Measurements from ENCODE around the gene IL4I1. TPM values are rescaled to one million over a fixed set of nuclear protein-coding genes. Genes with fewer than 3 reads are reported as not detected.

Gene IL4I1
- total RNA-seq, 1 donor from 2014 or later: not detected

DNA sequence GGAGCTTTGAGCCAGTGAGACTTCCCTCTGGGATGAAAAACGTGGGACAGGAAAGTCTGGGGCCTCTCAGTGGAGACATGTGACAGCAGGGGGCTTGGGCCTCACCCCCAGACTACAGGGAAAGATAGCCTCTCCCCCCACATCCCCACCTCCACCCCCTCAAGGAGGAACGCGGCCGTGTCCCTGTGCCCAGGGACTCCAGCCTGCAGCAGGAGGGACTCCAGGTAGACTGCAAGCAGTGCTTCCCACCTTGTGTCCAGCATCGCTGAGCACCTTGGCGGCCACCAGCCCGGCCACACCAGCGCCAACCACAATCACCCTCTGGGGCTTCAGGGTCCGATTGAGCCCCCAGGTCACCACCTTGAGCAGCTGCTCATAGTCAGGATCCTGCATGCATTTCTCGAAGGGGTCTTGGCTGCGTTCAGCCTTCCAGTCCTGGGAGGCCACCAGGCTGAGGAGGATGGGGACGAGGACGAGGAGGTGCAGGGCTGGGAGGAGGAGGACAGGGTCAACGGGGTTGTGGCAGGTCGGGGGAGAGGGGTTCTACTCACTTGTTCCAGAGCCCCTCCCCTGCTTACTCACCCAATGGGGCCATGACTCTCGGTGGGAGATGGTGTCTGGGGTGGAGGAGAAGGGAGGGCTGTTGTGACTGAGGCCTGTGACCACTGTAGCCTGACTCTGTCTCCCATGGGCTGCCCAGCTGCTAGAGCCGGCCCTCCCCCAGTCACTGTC is 955 bp downstream of the IL4I1 start:
- H3K27me3 ChIP-seq (ENCODE audit: low read depth): peaks cover 16% of the 10 kb centered on the region
- peaks cover 10% of the 10 kb centered on the region for H3K4me1 ChIP-seq
- no peak overlapping the region for H3K27ac ChIP-seq (replicated peaks)
- intact Hi-C loops (cut with micrococcal nuclease): no loop called here
- DNase-seq: no peak
- no peaks in the 10 kb centered on the region for H3K9me3 ChIP-seq (replicated peaks)
- H3K4me3 ChIP-seq: no peak overlapping the region
- H3K36me3 ChIP-seq: no peaks in the 10 kb centered on the region
- TF ChIP-seq, protein P1, sequence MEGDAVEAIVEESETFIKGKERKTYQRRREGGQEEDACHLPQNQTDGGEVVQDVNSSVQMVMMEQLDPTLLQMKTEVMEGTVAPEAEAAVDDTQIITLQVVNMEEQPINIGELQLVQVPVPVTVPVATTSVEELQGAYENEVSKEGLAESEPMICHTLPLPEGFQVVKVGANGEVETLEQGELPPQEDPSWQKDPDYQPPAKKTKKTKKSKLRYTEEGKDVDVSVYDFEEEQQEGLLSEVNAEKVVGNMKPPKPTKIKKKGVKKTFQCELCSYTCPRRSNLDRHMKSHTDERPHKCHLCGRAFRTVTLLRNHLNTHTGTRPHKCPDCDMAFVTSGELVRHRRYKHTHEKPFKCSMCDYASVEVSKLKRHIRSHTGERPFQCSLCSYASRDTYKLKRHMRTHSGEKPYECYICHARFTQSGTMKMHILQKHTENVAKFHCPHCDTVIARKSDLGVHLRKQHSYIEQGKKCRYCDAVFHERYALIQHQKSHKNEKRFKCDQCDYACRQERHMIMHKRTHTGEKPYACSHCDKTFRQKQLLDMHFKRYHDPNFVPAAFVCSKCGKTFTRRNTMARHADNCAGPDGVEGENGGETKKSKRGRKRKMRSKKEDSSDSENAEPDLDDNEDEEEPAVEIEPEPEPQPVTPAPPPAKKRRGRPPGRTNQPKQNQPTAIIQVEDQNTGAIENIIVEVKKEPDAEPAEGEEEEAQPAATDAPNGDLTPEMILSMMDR (IDR thresholded peaks at IDR 0.05; ENCODE audit: borderline replicate concordance): no peak

GRCh38 chr19:49894879-49895565 is 1.7 kb downstream of the IL4I1 start:
- TF ChIP-seq, protein P1 (IDR thresholded peaks at IDR 0.05; ENCODE audit: borderline replicate concordance): no peak
- Histone ChIP-seq H3K4me3 (no peak overlapping the region), H3K4me1 (peaks cover 16% of the 10 kb centered on the region), H3K27ac (replicated peaks) (no peak overlapping the region), H3K36me3 (no peaks in the 10 kb centered on the region), H3K9me3 (replicated peaks) (no peaks in the 10 kb centered on the region), H3K27me3 (ENCODE audit: low read depth) (peaks cover 22% of the 10 kb centered on the region)
- DNase-seq: no peak
- intact Hi-C loops (cut with micrococcal nuclease): no loop called here

DNA sequence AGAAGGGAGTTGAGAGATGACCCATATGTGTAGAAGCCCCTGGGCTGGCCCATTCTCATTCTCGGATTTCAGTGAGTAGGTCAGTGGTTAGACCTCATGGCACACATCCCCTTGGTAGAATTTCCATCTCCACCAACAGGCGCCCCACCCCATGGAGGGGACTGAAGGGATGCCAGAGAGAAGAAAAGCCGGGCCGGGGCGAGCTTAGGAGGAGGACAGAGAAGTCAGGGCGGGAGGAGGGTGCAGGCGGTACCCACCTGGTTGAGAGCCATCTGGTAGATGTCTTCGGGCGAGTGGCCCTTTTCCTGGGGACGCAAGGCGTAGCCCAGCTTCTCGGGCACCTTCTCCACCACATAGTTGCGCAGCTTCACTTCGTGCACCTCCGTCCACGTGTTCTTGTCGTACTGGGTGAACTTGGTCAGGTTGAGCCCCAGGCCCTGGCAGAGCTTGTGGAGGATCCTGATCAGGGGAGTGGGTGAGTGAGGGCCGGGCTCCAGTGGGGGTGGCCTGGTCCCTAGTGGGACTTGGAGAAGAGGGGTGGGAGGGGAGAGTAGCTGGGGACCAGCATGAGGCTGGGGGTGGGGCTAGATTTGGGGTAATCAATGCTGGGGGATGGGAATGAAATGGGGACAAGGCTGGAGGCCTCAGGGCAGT is 2.5 kb downstream of the IL4I1 start:
- Histone ChIP-seq H3K36me3 (no peaks in the 10 kb centered on the region), H3K4me1 (peaks cover 24% of the 10 kb centered on the region), H3K27ac (replicated peaks) (no peak overlapping the region), H3K27me3 (ENCODE audit: low read depth) (peaks cover 24% of the 10 kb centered on the region), H3K9me3 (replicated peaks) (no peaks in the 10 kb centered on the region), H3K4me3 (no peak overlapping the region)
- no peak for DNase-seq
- intact Hi-C loops (cut with micrococcal nuclease): no loop called here
- TF ChIP-seq, protein P1 (IDR thresholded peaks at IDR 0.05; ENCODE audit: borderline replicate concordance): no peak

- H3K4me3 ChIP-seq: no peak overlapping the region
- intact Hi-C loops (cut with micrococcal nuclease): no loop called here
- no peak for DNase-seq
- H3K36me3 ChIP-seq: peaks cover 8% of the 10 kb centered on the region
- H3K4me1 ChIP-seq: peaks cover 29% of the 10 kb centered on the region
- H3K27me3 ChIP-seq (ENCODE audit: low read depth): peaks cover 24% of the 10 kb centered on the region
- H3K9me3 ChIP-seq (replicated peaks): no peaks in the 10 kb centered on the region
- H3K27ac ChIP-seq (replicated peaks): no peak overlapping the region
- TF ChIP-seq, protein P1 (IDR thresholded peaks at IDR 0.05; ENCODE audit: borderline replicate concordance): no peak
These were observed 4.0 kb downstream of the IL4I1 start for GRCh38 chr19:49892716-49893115.

DNA sequence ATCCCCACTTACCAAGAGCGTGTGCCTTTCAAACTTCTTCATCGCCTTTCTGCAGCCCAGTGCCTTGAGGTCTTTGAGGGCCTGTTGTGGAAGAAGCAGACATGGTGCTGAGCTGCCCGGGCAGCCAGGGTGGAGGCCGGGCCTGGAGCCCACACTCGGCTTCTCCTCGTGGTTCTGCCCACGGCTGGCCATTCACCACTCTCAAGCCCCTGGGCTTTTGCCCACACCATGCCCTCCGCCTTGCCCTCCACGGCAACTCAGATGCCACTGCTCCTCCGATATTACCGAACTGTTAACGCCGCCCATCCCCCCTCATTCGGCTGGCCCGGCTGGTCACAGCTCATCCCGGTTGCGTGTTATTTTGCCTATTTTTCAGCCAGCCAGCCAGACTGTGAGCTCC is 5.3 kb downstream of the IL4I1 start:
- intact Hi-C loops (cut with micrococcal nuclease): no loop called here
- H3K36me3 ChIP-seq: peaks cover 10% of the 10 kb centered on the region
- no peak overlapping the region for H3K27ac ChIP-seq (replicated peaks)
- no peaks in the 10 kb centered on the region for H3K9me3 ChIP-seq (replicated peaks)
- H3K4me3 ChIP-seq: no peak overlapping the region
- no peak for DNase-seq
- H3K4me1 ChIP-seq: peaks cover 29% of the 10 kb centered on the region
- H3K27me3 ChIP-seq (ENCODE audit: low read depth): peaks cover 24% of the 10 kb centered on the region
- TF ChIP-seq, protein P1 (IDR thresholded peaks at IDR 0.05; ENCODE audit: borderline replicate concordance): no peak

All from left ventricle myocardium inferior (tissue), 1 donor.